Right hindlimb (tissue), 1 donor: ENCODE results near the gene RNF141.

Source experiments
- DNase-seq: peaks from one replicate; pipeline ENCODE4 v3.0.0-alpha.2; 2018

RNF141 gene

DNA sequence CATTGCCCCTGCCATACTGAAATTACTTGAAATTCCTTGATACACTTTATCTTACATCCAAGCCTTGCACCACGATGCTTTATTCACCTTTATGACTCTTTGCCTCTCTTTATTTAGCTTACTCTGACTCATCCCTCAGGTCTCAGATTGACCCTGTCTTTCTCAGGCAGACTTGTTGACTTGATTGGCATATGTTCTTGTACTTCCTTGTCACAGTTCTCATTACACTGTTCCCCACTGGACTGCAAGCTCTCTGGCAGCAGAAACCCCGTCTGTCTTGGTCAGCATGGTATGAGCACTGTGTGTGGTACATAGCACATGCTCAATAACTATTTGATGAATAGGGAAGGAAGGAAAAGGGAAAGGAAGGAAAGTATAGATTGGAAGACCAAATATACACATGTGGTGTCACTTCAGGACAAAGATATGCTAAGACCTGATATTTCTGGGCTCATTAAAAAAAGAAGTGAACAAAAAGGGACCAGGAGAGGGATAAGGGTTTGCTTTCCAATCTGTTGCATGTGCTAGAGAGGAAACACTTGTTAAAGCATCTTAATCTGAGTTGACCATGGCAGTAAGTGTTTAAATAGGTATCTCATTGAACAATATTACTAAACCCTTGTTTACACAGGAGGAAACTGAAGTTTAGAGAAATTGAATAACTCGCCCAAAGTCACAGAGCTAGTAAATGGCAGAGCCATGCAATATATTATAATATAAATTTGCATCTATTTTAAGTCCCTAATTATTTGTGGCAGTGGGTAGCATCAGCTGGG is 20.2 kb upstream of the RNF141 start:
- DNase-seq, result no peak

DNA sequence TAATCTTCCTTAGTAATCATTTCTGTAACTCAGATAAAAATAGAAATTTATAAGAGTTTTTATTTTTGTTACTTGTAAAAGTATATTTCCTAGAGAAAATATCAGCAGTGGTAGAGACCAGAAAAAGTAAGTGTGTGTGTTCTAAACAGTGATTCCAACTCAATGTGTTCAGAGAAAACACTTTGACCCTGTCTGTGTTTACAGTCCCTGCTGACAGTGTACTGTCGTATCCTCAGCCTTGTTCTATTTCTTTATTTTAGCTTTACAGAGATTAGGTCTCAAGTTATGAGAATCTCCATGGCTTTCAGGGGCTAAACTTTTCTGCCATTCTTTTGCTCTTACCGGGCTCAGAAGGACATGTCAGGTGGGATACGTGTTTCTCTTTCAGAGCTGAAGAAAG is 17.3 kb upstream of the RNF141 start:
- DNase-seq, result no peak

DNA sequence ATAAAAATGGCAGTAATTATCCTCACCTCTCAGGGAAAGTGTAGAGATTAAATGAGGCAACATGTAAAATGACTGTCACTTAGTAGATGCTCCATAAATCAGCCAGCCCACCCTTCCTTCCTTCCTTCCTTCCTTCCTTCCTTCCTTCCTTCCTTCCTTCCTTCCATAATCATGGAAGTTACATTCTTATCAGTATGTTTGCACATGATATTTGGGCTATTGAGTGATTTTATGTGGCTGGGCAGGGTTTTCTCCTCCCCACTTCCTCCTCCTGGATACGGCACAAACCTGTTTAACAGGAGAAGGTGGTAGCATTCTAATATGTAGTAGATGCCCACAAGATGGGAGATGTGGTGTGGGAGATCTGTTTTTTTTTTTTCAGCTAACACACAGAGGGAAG is 15.6 kb upstream of the RNF141 start:
- no peak for DNase-seq

DNA sequence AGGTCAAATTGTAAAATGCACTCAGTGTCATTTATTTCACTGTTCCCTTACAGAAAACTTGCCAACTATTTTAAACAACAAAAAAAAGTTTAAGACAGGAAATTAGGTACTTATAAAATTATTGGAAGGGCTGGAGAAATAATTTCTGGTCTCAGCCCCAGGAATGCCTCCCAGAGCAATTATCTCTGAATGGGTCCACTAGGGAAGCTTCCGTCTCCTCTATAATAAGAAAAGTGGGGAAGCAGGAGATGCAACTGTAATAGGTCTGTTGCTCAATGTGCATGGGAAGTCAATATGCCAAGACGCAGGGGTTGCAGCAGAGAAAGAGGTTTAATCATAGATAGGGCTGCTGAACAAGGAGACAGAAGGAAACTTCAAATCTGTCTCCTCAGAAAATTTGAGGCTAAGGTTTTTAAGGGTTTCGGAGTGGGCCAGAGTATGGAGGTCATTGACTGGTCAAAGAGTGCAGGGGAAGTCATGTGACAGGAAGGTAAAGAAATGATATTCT is 10.9 kb upstream of the RNF141 start:
- no peak for DNase-seq

DNA sequence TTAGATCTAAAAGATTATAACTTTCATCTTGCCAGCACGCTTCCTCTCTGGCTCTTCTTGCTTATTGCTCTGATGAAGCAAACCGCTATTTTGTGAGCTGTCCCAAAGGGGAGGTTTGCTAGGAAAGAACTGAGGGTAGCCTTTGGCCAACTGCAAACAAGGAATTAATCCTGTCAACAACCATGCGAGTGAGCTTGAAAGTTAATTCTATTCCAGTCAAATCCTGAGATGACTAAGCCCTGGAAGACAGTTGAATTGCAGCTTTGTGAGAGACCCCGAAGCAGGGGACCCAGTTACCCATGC is 10.3 kb upstream of the RNF141 start:
- DNase-seq, result no peak

DNA sequence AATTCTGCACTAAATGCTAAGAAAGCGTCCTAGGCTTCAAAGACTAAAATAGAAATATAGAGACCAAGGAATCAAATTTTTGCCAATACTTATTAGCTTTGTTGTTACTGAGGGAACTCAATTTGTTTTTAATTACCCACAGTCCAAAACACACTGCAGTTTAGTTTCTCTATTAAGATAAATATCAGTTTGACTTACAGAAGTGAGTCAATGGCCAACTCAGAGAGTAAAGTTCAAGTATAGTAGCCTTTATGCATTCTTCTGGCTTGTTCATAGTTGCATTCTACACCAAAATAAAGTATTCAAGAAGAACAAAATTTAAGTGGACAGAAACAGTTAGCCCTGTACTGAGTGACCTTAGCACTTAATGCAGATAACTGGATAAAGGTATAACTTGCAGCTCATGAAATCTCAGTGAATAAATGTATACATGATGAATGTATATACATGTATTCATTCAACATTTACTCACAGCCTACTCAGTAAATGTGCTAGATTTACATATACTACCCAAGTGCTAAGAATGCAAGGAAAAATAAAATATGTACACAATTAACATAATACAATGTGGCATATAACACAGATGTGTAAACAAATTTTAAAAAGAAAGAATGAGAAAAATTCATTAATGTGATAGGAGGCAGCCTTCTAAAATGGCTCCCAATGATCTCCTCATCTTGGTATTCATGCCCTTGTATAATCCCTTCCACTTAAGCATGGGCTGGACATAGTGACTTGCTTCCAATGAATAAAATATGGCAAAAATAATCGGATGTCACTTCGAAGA is 9.7 kb upstream of the RNF141 start:
- no peak for DNase-seq

DNA sequence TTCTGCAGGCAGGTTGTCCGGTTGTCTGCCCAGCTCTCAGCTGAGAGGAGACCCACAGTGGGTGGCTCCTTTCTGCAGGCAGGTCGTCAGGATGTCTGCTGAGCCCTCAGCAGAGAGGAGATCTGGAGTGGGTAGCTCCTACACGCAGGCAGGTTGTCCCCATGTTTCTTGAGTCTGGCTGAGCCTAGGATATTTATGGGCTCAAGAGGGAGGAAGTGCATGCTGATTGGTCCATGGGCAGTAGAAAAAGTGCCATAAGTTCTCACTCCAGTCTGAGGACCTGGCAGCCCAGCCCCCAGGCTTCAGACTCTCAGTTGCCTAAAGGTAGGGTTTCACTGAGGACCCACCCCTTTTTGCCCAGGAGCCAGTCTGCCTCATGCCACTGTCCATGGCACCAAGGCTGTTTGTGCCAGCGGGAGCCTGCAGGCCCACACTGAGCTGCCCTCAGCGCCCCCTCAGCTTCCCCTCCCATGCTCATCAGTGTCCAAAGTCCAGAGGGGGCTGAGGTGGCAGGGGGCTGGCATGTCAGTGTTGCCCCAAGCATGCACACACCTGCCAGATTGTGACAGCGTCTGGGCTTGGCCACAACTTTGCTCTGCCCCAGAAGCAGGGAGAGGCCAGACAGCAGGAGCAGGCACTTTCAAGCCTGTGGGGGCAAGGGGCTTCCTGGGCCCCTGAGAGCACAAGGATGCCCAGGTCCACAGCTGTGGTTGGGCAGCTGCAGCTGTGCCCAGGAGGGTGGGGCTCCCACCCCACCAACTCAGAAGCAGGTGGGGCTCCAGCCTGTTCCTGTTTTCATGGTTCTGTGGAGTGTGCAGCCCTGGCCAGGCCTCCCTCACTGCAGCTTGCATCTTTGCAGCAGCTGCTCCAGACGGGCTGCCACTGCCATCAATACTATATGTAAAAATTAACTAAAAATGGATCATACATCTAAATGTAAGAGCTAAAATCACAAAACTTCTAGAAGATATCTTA is 3.8 kb upstream of the RNF141 start:
- DNase-seq, result peak; percentile 27

DNA sequence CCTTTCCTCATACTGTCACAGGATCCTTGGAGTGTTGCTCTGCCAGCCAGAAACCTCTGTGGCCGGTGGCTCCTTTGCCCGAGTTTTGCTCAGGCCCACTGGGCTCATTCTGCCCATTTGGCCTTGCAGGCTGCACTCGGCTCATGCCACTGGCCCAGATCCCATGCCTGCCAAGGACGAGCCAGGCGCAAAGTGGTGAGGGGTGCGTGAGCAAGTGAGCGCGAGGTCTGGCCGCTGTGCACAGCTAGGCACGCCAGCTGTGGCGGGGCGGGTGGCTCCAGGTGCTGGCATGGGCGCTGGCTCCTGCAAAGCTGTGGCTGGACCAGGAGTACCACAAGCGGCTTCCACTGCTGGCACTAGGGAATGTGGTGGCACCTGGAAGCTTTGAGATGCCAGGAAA is 2.8 kb upstream of the RNF141 start:
- DNase-seq, result no peak

DNA sequence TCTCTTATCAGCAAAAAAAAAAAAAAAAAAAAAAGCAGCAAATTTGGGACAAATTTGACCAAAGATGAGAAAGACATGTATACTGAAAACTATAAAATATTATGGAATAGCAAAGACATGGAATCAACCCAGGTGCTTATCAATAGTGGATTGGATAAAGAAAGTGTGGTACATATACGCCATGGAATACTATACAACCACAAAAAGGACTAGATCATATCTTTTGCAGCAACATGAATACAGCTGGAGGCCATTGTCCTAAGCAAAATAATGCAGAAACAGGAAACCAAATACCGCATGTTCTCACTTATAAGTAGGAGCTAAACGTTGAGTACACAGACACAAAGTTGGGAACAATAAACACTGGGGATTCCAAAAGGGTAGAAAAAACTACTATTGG is 1.8 kb upstream of the RNF141 start:
- no peak for DNase-seq

DNA sequence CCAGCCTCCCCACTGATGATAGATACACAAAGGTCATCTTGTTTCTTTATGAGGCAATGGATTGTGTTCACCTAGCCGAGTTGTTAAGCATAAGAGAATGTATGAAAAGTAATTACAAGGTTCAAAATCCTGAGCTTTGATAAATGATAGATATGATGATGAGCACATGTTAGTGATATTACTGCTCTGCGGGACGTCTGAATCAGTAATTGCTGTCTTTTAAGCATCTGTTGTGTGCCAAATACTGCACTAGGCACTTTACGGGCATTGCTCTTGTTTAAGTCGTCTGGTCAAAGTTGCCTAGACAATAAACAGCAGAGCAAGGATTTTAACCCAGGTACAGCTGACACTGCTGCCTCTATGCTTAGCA is 559 bp upstream of the RNF141 start:
- DNase-seq, result no peak

DNA sequence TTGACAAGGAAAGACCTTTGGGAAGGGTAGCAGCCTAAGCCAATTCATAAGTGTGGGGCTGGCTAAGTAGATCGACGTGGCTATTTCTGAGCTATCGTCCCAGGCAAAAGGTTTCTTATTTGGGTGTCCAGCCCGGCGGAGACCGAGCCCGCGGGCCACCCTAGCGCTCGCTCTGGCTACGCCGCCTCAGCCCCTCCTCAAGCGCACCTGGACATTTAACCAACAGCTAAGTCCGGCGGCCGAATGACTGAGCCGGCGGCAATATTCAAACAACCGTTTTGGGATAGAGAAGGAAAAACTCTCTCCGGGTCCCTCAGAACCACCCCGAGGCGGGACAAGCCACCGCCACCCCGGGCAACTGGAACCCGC is 457 bp downstream of the RNF141 start:
- no peak for DNase-seq

DNA sequence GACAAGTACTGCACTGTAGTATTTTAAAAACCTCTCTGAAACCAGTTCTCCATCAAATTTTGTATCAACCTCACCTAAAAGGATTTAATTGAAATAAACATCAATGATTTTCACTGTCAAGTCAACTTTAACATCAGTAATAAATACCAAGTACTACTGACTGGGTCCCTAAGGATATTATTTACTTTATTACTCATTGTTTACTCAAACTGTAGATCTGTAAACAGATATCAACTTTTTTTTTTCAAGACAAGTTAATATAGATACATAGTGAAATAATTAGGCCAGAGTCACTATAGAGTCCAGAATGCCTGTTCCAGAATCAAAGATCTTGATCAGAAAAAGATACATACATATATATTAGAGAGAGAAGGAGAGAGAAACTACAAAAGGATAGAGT is 1.6 kb downstream of the RNF141 start:
- DNase-seq, result no peak

DNA sequence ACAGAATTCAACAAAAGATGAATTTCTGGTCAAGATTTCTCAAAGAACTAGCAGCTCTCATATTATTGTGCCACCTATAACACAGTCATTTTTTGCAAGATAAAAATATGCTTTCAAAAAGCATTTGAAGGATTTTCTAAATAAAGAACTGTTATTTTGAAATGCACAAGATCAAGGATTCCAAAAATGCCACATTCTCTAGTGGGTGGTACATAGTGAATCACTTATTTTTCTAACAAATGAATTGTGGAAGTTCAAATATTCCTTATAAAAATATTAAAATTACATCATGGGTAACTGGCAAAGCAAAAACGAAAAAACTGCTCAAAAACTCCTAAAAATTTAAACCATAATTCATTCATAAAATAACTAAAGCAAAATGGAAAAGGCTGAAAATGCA is 2.1 kb downstream of the RNF141 start:
- no peak for DNase-seq

DNA sequence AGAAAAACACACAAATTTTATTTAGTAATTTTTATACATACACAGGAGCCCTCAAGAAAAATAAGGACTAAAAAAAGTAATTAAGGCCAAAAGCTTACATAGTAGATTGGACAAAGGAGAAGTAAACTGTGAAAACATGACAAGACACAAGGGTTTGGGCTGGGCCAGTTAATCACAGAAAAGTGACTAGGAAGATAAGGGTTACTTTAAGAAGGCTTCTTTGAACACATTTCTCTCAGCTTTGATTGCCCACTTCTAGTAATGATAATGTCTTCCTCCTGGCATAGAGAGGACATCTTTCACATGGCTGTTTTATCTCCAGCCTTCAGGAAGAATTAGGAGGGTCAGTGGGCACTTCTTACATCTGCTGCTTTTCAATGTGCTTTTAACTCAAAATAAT is 3.4 kb downstream of the RNF141 start:
- DNase-seq, result no peak

DNA sequence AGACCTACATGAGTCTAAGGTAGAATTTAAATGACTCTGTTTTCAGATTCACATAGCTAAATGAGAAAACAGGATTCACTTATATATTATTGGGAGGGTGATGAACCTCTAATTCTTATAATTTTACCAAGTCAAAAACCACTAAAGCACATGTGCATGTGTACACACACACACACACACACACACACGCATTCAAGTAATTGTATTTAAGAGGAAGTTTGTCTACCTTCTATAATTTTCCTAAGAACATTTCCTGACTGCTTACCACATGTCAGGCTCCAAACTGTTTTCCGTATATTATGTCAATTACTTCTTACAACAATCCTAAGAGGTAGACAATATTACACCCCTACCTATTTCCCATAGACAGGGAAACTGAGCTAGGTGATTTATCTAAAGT is 6.7 kb downstream of the RNF141 start:
- no peak for DNase-seq

DNA sequence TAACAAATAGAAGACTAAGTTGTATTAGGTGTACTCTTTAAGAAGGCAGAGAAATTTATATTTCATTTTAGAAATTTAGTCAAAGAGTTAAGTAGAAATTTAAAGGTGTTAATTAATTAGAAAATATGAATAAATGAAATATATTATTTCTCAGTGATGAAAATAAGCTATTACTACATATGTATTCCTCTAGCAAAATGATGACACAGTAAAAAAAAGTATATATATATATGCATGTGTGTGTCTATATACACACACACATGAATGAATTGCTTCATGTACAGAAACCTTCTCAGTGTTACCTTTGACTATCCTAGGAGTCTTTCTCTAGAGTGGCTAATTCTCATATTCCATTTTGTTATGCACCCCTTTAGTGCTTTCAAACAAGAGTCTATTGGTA is 7.7 kb downstream of the RNF141 start:
- DNase-seq, result no peak

DNA sequence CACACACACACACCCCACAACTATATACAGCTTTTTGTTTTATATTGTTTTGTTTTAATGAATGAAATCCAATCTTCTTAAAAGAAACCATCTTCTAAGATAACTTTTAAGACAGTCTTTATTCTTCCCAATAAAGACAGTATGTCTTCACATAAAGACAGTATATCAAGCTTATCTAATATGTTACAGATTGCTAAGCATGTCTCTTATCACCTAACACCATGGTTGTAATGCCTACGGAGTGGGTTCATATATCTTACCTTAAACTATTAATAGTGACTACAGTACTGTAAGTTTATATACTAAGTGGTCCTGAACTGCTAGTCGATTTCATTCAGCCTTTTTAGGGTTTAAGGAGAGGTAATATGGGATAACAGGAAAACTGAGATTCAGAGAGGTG is 8.5 kb downstream of the RNF141 start:
- no peak for DNase-seq

DNA sequence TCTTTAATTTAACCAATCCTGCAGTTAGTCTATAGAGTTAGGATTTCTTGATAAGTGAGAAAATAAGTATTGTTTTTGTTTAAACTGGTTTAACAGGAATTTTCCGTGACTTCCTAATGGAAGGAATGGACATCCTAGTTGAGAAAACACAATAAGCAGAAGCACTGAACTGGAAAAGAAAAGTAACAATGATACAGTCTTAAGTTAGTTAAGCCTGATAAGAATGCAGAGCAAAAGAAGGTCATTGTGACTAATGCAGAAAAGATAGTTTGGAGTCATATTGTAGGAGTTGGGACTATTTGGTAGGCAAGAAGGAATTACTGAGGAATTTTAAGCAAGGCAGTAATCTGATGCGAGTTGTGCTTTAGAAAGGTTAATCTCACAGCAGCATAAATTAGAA is 11.7 kb downstream of the RNF141 start:
- no peak for DNase-seq

DNA sequence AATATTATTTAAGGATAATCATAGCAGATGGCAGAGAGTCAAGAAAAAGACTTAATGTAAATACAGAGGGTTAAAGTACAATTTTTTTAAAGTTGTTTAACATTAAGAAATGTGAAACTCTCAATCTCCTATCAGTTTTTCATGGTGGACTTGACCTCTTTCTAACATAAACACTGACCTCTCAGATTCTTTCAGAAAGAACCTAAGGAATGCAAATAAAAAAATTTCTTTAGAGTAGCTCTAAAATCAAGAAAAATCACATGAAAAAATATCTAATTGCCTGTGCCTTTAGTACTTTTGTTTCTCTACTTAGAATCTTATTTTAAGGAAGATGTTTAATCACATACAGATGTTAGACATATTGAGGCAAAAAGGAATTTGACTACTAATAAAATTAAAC is 12.9 kb downstream of the RNF141 start:
- no peak for DNase-seq

DNA sequence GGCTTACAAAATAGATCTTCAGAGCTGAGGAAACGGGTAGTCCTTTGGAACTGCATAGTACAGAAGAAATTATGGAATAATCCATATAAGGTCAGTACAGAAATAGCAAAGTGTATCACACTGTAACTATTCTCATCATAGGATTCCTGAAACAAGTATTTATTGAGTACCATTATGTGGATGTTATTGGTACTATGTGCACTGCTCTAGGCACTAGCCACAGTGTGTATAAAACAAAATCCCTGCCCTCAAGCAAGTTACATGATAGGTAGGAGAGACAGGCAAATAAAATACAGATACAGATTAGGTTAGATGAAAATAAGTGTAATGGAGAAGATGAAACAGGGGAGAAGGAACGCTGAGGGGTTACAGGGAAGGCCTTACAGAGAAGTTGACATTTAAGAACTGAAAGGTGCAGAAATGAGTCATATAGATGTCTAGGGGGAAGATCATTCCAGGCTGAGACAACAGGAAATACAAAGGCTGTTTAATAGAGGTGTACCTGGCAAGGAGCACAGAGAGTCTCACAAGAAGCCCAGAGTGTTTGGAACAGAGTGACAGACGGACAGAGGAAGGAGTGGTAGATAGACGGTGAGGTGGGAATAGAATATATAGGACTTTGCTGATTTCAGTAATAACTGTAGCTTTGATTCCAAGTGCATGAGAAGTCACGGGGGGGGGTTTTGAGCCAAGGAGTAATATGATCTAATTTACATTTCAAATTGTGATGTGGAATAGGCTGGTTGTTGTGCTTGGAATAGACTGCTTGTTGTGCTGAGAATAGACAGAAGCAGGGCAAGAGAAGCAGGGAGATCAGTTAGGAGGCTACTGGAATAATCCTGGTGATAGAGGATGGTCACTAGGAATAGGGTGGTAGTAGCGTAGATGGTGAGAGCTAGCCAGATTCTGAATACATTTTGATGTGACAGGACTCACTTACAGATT is 13.7 kb downstream of the RNF141 start:
- no peak for DNase-seq

DNA sequence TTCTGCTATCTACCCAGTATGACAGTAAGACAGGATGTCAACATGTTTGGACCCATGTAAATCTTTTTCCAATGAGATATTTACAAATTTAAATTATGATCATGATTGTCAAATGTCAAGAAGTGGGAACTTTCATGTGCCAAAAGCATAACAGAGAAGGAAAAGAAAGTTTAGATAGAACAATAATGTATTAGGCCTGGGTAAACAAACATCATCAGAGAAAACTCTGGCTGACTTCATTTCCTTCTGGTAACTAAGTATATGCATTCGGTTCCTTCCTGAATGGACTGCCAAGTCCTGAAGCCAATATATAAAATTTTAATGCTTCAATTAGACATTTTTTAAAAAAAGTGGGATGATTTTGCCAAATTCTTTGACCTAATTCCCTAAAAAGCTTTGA is 16.5 kb downstream of the RNF141 start:
- DNase-seq, result no peak

DNA sequence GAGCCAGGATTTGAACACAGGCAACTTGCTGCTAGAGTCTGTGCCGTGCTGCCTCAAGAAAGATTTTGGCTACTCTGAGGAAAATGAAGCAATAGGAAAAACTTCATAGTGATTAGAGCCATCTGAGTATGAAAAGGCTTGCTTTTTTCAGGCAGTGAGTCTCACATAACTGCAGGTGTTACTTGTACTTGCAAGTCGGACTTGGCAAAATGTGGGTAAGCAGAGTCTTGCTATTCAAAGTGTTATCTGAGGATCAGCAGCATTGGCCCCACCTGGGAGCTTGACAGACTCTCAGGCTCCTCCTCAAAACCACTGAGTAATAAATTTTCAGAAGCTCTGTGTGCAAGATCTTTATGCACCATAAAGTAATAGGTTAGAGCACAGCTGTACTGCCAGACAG is 18.1 kb downstream of the RNF141 start:
- no peak for DNase-seq
